Gastrocnemius medialis (tissue), 4 donors: Measurements from ENCODE around the gene ITPR2.

Experiments
- CTCF ChIP-seq, 5 experiments: fragments of 450-650 bp in 3 of 5; fragments of 200-600 bp in 2 of 5; sonication (generic) in 2 of 5; IDR thresholded peaks in 4 of 5; conservative IDR thresholded peaks in 1 of 5; 1 replicate in 4 of 5; 2 replicates in 1 of 5; pipeline ENCODE4 v1.5.1; 2016 to 2019; ENCODE audit warnings: antibody characterized with exemption in 5 of 5, mild to moderate bottlenecking in 3 of 5, moderate library complexity in 3 of 5
- POLR2A ChIP-seq, 2 donors: fragments of 450-650 bp; IDR thresholded peaks; one replicate each; pipeline ENCODE4 v1.6.1; 2017; ENCODE audit warnings: antibody characterized with exemption in 2 of 2, mild to moderate bottlenecking in 2 of 2, moderate library complexity in 2 of 2

- TF ChIP-seq CTCF (IDR thresholded peaks at IDR 0.05 in 4 of 5, conservative IDR thresholded peaks at IDR 0.05 in 1 of 5): no peak
- TF ChIP-seq POLR2A (IDR thresholded peaks at IDR 0.05): no peak
Observed at GRCh38 chr12:26826437-26826836, 6.6 kb downstream of the ITPR2 start.
